ENCODE data around the gene A1CF. TPM values are rescaled to one million over a fixed set of nuclear protein-coding genes. Genes with fewer than 3 reads are reported as not detected.
"Not testable (repeated sequence)": the region's sequence is repeated elsewhere in the genome, so short reads cannot be mapped to it uniquely, and the experiment has no call there.

Gene A1CF
- total and polyA plus RNA-seq, 12 donors, result 0.04 to 0.07 (median 0.04) TPM; not detected in 9

GRCh38 chr10:50927522-50928189 is 42.2 kb upstream of the A1CF start:
- H3K9me3 ChIP-seq (replicated peaks in 1 of 3), result peaks cover 0 to 4% (median 0%) of the 10 kb centered on the region in 3 donors
- H3K27ac ChIP-seq, result no peak overlapping the region
- 72 to 89% (median 80%) methylated on average over 2 of the region's 2 CpGs for WGBS, 4 donors
- no peaks in the 10 kb centered on the region for H3K36me3 ChIP-seq (replicated peaks in 1 of 2)
- DNase-seq, result no peak
- no peaks in the 10 kb centered on the region for H3K27me3 ChIP-seq
- no peaks in the 10 kb centered on the region for H3K4me1 ChIP-seq (replicated peaks in 1 of 2)
- intact Hi-C loops (cut with DNase I), result no loop called here
- no peak overlapping the region for H3K4me3 ChIP-seq
- no peak for TF ChIP-seq CTCF (IDR thresholded peaks at IDR 0.05)
- TF ChIP-seq POLR2A (IDR thresholded peaks at IDR 0.05), result no peak

- H3K36me3 ChIP-seq (replicated peaks in 1 of 2); H3K27ac ChIP-seq; intact Hi-C loops (cut with DNase I); DNase-seq; H3K27me3 ChIP-seq; H3K4me3 ChIP-seq; H3K9me3 ChIP-seq (replicated peaks in 1 of 3); H3K4me1 ChIP-seq (replicated peaks in 1 of 2): not testable (repeated sequence)
- 40 to 50% (median 44%) methylated on average over 1 of the region's 1 CpG for WGBS, 4 donors
Measured at GRCh38 chr10:50923471-50923870, 38.0 kb upstream of the A1CF start.

GRCh38 chr10:50919010-50919409 is 33.6 kb upstream of the A1CF start:
- intact Hi-C loops (cut with DNase I), result no loop called here
- H3K4me1 ChIP-seq (replicated peaks in 1 of 2), result no peaks in the 10 kb centered on the region
- peaks cover 0 to 4% (median 0%) of the 10 kb centered on the region in 3 donors for H3K9me3 ChIP-seq (replicated peaks in 1 of 3)
- H3K27ac ChIP-seq, result no peak overlapping the region
- H3K27me3 ChIP-seq, result no peaks in the 10 kb centered on the region
- WGBS, 4 donors, result 81 to 89% (median 87%) methylated on average over 3 of the region's 3 CpGs
- DNase-seq, result no peak
- TF ChIP-seq CTCF (IDR thresholded peaks at IDR 0.05) (no peak), POLR2A (IDR thresholded peaks at IDR 0.05) (no peak)
- no peak overlapping the region for H3K4me3 ChIP-seq
- H3K36me3 ChIP-seq (replicated peaks in 1 of 2), result no peaks in the 10 kb centered on the region

- Histone ChIP-seq H3K4me1 (replicated peaks in 1 of 2) (no peaks in the 10 kb centered on the region), H3K36me3 (replicated peaks in 1 of 2) (no peaks in the 10 kb centered on the region), H3K27me3 (no peaks in the 10 kb centered on the region), H3K4me3 (no peak overlapping the region), H3K9me3 (replicated peaks in 1 of 3) (peaks cover 0 to 4% (median 0%) of the 10 kb centered on the region in 3 donors), H3K27ac (no peak overlapping the region)
- TF ChIP-seq CTCF (IDR thresholded peaks at IDR 0.05), result no peak
- no peak for TF ChIP-seq POLR2A (IDR thresholded peaks at IDR 0.05)
- DNase-seq, result no peak
- intact Hi-C loops (cut with DNase I), result no loop called here
Measured at GRCh38 chr10:50918529-50918928, 33.1 kb upstream of the A1CF start.

- H3K9me3 ChIP-seq (replicated peaks in 1 of 3), result no peaks in the 10 kb centered on the region
- H3K36me3 ChIP-seq (replicated peaks in 1 of 2), result no peaks in the 10 kb centered on the region
- H3K27ac ChIP-seq, result no peak overlapping the region
- no peaks in the 10 kb centered on the region for H3K27me3 ChIP-seq
- intact Hi-C loops (cut with DNase I), result no loop called here
- H3K4me1 ChIP-seq (replicated peaks in 1 of 2), result no peaks in the 10 kb centered on the region
- TF ChIP-seq POLR2A (IDR thresholded peaks at IDR 0.05) (no peak), CTCF (IDR thresholded peaks at IDR 0.05) (no peak)
- H3K4me3 ChIP-seq, result no peak overlapping the region
- peak in 2 of 7 donors; percentile 16 to 17 for DNase-seq
Measured at GRCh38 chr10:50917486-50917885, 32.1 kb upstream of the A1CF start.
